PC-9 (cell line): ENCODE results near the gene IGSF21.

Experiments
- CTCF ChIP-seq: fragments of 200-600 bp; sonication (generic); conservative IDR thresholded peaks from 2 replicates; pipeline ENCODE4 v1.6.1; 2017; ENCODE audit warnings: mixed run types, antibody characterized with exemption, mild to moderate bottlenecking, moderate library complexity
- EZH2 ChIP-seq: fragments of 200-600 bp; sonication (generic); IDR thresholded peaks from 2 replicates; pipeline ENCODE4 v1.8.0; 2017; ENCODE audit warnings: antibody characterized with exemption, low read depth

GRCh38 chr1:18315449-18315848 lies 207.9 kb downstream of the IGSF21 start:
- TF ChIP-seq CTCF (no peak), EZH2 (no peak)
